KMS-11 (cell line): ENCODE measurements around the gene ADRA2C.

ENCODE experiments used
- H2AFZ ChIP-seq: fragments of 200-600 bp; sonication (generic); 2 replicates; pipeline ENCODE4 v1.6.1; 2016; ENCODE audit warnings: antibody characterized with exemption, mixed run types, low read depth
- H3K27ac ChIP-seq: fragments of 200-600 bp; sonication (generic); 2 replicates; pipeline ENCODE4 v1.6.1; 2016; ENCODE audit warnings: mild to moderate bottlenecking, mixed run types
- H3K27me3 ChIP-seq: fragments of 200-600 bp; sonication (generic); 2 replicates; pipeline ENCODE4 v1.6.1; 2017; ENCODE audit warnings: mild to moderate bottlenecking, low read depth, mixed run types, moderate library complexity; ENCODE audit not compliant: insufficient read depth
- H3K36me3 ChIP-seq: fragments of 200-600 bp; sonication (generic); 2 replicates; pipeline ENCODE4 v1.6.1; 2017; ENCODE audit warnings: mild to moderate bottlenecking, mixed run types; ENCODE audit not compliant: insufficient read depth
- H3K4me1 ChIP-seq: fragments of 200-600 bp; sonication (generic); 2 replicates; pipeline ENCODE4 v1.6.1; 2016; ENCODE audit warnings: mild to moderate bottlenecking, low read depth, mixed run types; ENCODE audit not compliant: poor library complexity, severe bottlenecking
- H3K4me2 ChIP-seq: fragments of 200-600 bp; sonication (generic); 2 replicates; pipeline ENCODE4 v1.7.0; 2016; ENCODE audit warnings: mild to moderate bottlenecking, mixed run types
- H3K4me3 ChIP-seq: fragments of 200-600 bp; sonication (generic); IDR thresholded peaks from 2 replicates; pipeline ENCODE4 v1.6.1; 2017; ENCODE audit warnings: low read depth, low read length, mixed read lengths; ENCODE audit not compliant: insufficient read depth
- H3K79me2 ChIP-seq: fragments of 200-600 bp; sonication (generic); 2 replicates; pipeline ENCODE4 v1.6.1; 2016; ENCODE audit warnings: low read depth, mixed run types; ENCODE audit not compliant: insufficient read depth
- H3K9ac ChIP-seq: fragments of 200-600 bp; sonication (generic); 2 replicates; pipeline ENCODE4 v1.6.1; 2016; ENCODE audit warnings: mild to moderate bottlenecking, mixed run types
- H4K20me1 ChIP-seq: fragments of 200-600 bp; sonication (generic); 2 replicates; pipeline ENCODE4 v1.6.1; 2016; ENCODE audit warnings: mild to moderate bottlenecking, mixed run types; ENCODE audit not compliant: insufficient read depth
- TF ChIP-seq, protein P1 (sequence below): fragments of 200-600 bp; sonication (generic); conservative IDR thresholded peaks from 2 replicates; pipeline ENCODE4 v1.6.1; 2017; ENCODE audit warnings: low read depth, mild to moderate bottlenecking, antibody characterized with exemption, low read length, moderate library complexity, mixed read lengths

The ADRA2C gene

DNA sequence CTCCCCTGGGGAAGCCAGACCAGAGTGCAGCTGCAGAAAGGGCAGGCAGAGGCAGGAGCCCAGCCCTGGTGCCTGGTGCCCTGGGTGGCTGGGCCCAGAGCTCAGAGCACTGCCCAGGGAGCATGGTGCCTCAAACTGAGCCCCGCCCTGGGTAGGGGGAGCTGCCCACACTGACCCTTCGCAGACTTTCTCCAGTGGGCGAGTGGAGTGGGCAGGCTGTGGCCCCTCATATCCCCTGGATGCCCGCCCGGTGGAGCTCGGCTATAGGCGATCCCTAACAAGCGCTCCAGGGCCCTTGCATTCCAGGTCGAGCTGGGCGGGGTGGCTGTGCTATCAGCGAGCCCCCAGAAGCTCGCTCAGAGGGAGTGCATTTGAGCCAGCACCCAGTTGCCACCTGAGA, 17.1 kb upstream of the ADRA2C start:
- Histone ChIP-seq H3K4me2 (no peak overlapping the region), H3K79me2 (no peaks in the 10 kb centered on the region), H3K27me3 (peaks cover 37% of the 10 kb centered on the region; the same call in 1 of the 2 replicates), H4K20me1 (no peaks in the 10 kb centered on the region), H2AFZ (no peak overlapping the region), H3K4me3 (no peak overlapping the region), H3K27ac (no peak overlapping the region), H3K4me1 (no peaks in the 10 kb centered on the region), H3K36me3 (no peaks in the 10 kb centered on the region), H3K9ac (no peak overlapping the region)
- TF ChIP-seq, protein P1, sequence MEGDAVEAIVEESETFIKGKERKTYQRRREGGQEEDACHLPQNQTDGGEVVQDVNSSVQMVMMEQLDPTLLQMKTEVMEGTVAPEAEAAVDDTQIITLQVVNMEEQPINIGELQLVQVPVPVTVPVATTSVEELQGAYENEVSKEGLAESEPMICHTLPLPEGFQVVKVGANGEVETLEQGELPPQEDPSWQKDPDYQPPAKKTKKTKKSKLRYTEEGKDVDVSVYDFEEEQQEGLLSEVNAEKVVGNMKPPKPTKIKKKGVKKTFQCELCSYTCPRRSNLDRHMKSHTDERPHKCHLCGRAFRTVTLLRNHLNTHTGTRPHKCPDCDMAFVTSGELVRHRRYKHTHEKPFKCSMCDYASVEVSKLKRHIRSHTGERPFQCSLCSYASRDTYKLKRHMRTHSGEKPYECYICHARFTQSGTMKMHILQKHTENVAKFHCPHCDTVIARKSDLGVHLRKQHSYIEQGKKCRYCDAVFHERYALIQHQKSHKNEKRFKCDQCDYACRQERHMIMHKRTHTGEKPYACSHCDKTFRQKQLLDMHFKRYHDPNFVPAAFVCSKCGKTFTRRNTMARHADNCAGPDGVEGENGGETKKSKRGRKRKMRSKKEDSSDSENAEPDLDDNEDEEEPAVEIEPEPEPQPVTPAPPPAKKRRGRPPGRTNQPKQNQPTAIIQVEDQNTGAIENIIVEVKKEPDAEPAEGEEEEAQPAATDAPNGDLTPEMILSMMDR: no peak

DNA sequence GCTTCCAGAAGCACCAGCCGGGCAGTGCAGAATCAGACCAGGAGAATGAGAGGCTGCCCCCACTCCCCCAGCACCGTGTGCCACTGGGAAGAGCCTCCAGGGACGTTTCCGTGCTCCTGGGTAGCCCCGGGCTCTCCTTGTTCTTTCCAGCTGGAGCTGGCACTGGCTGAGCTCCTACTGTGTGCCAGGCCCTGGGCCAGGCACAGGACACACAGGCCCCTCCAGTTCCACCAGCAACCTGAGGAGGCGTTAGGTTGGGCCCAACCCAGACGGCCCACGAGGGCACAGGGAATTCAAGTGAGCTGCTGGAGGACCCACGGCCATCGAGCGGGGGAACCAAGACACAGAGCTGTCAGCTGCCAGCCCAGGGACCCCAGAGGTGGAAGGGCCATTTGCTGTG, 15.9 kb upstream of the ADRA2C start:
- Histone ChIP-seq H3K27ac (no peak overlapping the region), H3K79me2 (no peaks in the 10 kb centered on the region), H4K20me1 (no peaks in the 10 kb centered on the region), H3K36me3 (no peaks in the 10 kb centered on the region), H3K4me3 (no peak overlapping the region), H3K4me1 (no peaks in the 10 kb centered on the region), H3K9ac (no peak overlapping the region), H3K27me3 (peaks cover 30% of the 10 kb centered on the region; the same call in 1 of the 2 replicates), H3K4me2 (no peak overlapping the region), H2AFZ (no peak overlapping the region)
- TF ChIP-seq, protein P1: no peak

GRCh38 chr4:3752022-3752421, 14.2 kb upstream of the ADRA2C start:
- TF ChIP-seq, protein P1: no peak
- no peak overlapping the region for H3K27ac ChIP-seq
- H3K4me1 ChIP-seq: no peaks in the 10 kb centered on the region
- H4K20me1 ChIP-seq: no peaks in the 10 kb centered on the region
- H3K9ac ChIP-seq: no peak overlapping the region
- H3K79me2 ChIP-seq: no peaks in the 10 kb centered on the region
- H3K4me3 ChIP-seq: no peak overlapping the region
- no peak overlapping the region for H2AFZ ChIP-seq
- H3K36me3 ChIP-seq: no peaks in the 10 kb centered on the region
- H3K27me3 ChIP-seq: peaks cover 25% of the 10 kb centered on the region; the same call in 1 of the 2 replicates
- no peak overlapping the region for H3K4me2 ChIP-seq

GRCh38 chr4:3753726-3754412, 12.3 kb upstream of the ADRA2C start:
- Histone ChIP-seq H3K4me1 (no peaks in the 10 kb centered on the region), H3K36me3 (no peaks in the 10 kb centered on the region), H4K20me1 (no peaks in the 10 kb centered on the region), H3K79me2 (no peaks in the 10 kb centered on the region), H3K27ac (no peak overlapping the region), H3K27me3 (peaks cover 18% of the 10 kb centered on the region; the same call in 1 of the 2 replicates), H3K9ac (no peak overlapping the region), H2AFZ (no peak overlapping the region), H3K4me2 (no peak overlapping the region), H3K4me3 (no peak overlapping the region)
- TF ChIP-seq, protein P1: no peak
